HepG2 (cell line): ENCODE results near the gene MED22. TPM values are rescaled to one million over a fixed set of nuclear protein-coding genes. Genes with fewer than 3 reads are reported as not detected.

ENCODE experiments used
- ATAC-seq: fragments of 200-7000 bp; cut with Tn5 transposase; 3 replicates; pipeline ENCODE4 v1.9.1; 2020; ENCODE audit warnings: mild to moderate bottlenecking, moderate library complexity
- Bru-seq: library from RNA; stranded (reverse); fragments of 400-500 nt; gene quantifications from one replicate; lab custom pipeline; 2021; lab: Mats Ljungman, UMichigan
- BruChase-seq, 2 experiments: library from RNA; stranded (reverse); fragments of 400-500 nt; gene quantifications; one replicate each; lab custom pipeline; 2021; lab: Mats Ljungman, UMichigan
- BruUV-seq: library from RNA; stranded (reverse); fragments of 400-500 nt; replicated peaks from 2 replicates; lab custom pipeline; 2021; lab: Mats Ljungman, UMichigan
- CTCF ChIA-PET: fragments of 300-600 bp; formaldehyde crosslinking; extraction: SDS; loops from one replicate; lab custom pipeline; 2021; ENCODE audit warnings: low total read pairs, inconsistent platforms, low intra/inter-chr PET ratio; lab: Yijun Ruan, JAX
- POLR2A ChIA-PET: fragments of 350-600 bp; sonication (Branson Sonifier 250); formaldehyde crosslinking; loops from one replicate; lab custom pipeline; 2020; ENCODE audit warnings: antibody characterized with exemption, inconsistent platforms; lab: Yijun Ruan, JAX
- DNase-seq: peaks from one replicate; pipeline ENCODE4 v3.0.0-alpha.2; 2015; ENCODE audit warnings: low spot score
- FAIRE-seq: peaks from 3 replicates; lab custom pipeline; 2011; peaks lifted over from hg19 to GRCh38; lab: Jason Lieb, UNC
- H2AFZ ChIP-seq: one replicate; pipeline ENCODE4 v1.6.1; 2011; ENCODE audit warnings: low read length, inconsistent platforms
- H3K27ac ChIP-seq: fragments of 300-600 bp; 3 replicates; pipeline ENCODE4 v1.8.0; 2011; ENCODE audit warnings: mixed run types, mild to moderate bottlenecking, mixed read lengths, low read length, inconsistent platforms; ENCODE audit not compliant: insufficient read depth; ENCODE audit errors: extremely low read length
- H3K27me3 ChIP-seq, 2 experiments: fragments of 200-600 bp in 1 of 2; 2 replicates in 1 of 2; 3 replicates in 1 of 2; pipeline versions ENCODE4 v1.6.0 to v1.8.0; 2011; ENCODE audit warnings: low read length in 2 of 2, mild to moderate bottlenecking in 2 of 2, moderate library complexity in 2 of 2, inconsistent platforms in 1 of 2; ENCODE audit not compliant: insufficient read depth in 2 of 2, control insufficient read depth in 1 of 2
- H3K36me3 ChIP-seq, 2 experiments: fragments of 200-600 bp in 1 of 2; replicated peaks in 1 of 2; 2 replicates in 1 of 2; 3 replicates in 1 of 2; pipeline versions ENCODE4 v1.5.1 to v1.8.0; 2011; ENCODE audit warnings: low read length in 2 of 2, inconsistent platforms in 1 of 2; ENCODE audit not compliant: insufficient read depth in 2 of 2, control insufficient read depth in 1 of 2
- H3K4me1 ChIP-seq: 2 replicates; pipeline ENCODE4 v1.5.1; 2012; ENCODE audit warnings: low read length, inconsistent platforms; ENCODE audit not compliant: insufficient read depth
- H3K4me2 ChIP-seq: 2 replicates; pipeline ENCODE4 v1.6.0; 2011; ENCODE audit warnings: low read depth, low read length, inconsistent platforms
- H3K4me3 ChIP-seq, 3 experiments: fragments of 200-600 bp in 1 of 3; sonication (generic), shearing (Covaris generic) in 1 of 3; replicated peaks in 1 of 3; 2 replicates each; pipeline ENCODE4 v1.5.1; 2011 to 2016; ENCODE audit warnings: low read length in 3 of 3, inconsistent platforms in 2 of 3, low read depth in 2 of 3, mild to moderate bottlenecking in 2 of 3, control low read depth in 1 of 3, mixed read lengths in 1 of 3; ENCODE audit not compliant: insufficient read depth in 1 of 3
- H3K79me2 ChIP-seq: one replicate; pipeline ENCODE4 v1.6.1; 2011; ENCODE audit warnings: low read length, inconsistent platforms; ENCODE audit not compliant: insufficient read depth
- H3K9ac ChIP-seq: 2 replicates; pipeline ENCODE4 v1.6.0; 2011; ENCODE audit warnings: mild to moderate bottlenecking, low read depth, low read length, inconsistent platforms; ENCODE audit not compliant: insufficient read depth
- H3K9me3 ChIP-seq: 2 replicates; pipeline ENCODE4 v1.5.1; 2012; ENCODE audit warnings: mild to moderate bottlenecking, low read length
- H4K20me1 ChIP-seq: 2 replicates; pipeline ENCODE4 v1.6.0; 2011; ENCODE audit warnings: inconsistent platforms, mild to moderate bottlenecking, low read length, moderate library complexity; ENCODE audit not compliant: insufficient read depth
- DR1 ChIP-seq: sonication (generic); formaldehyde crosslinking; IDR thresholded peaks from 2 replicates; pipeline ENCODE4 v1.8.0; 2021; ENCODE audit warnings: mild to moderate bottlenecking, missing genetic modification reagents, inconsistent platforms
- GATAD2A ChIP-seq: IDR thresholded peaks from 2 replicates; pipeline ENCODE4 v1.6.1; 2016
- GZF1 ChIP-seq: sonication (generic); formaldehyde crosslinking; IDR thresholded peaks from 2 replicates; pipeline ENCODE4 v1.5.1; 2020; ENCODE audit warnings: mild to moderate bottlenecking, missing genetic modification reagents
- HDAC1 ChIP-seq: sonication (generic); formaldehyde crosslinking; IDR thresholded peaks from 2 replicates; pipeline ENCODE4 v1.5.1; 2020; ENCODE audit warnings: mild to moderate bottlenecking, missing genetic modification reagents
- IRF2 ChIP-seq: IDR thresholded peaks from 2 replicates; pipeline ENCODE4 v1.6.1; 2018; ENCODE audit warnings: missing genetic modification reagents, missing compliant biosample characterization
- NFYC ChIP-seq: IDR thresholded peaks from 2 replicates; pipeline ENCODE4 v1.6.1; 2016; ENCODE audit warnings: missing genetic modification reagents, missing compliant biosample characterization
- TGIF2 ChIP-seq: IDR thresholded peaks from 2 replicates; pipeline ENCODE4 v1.6.1; 2016; ENCODE audit warnings: control low read depth, missing compliant biosample characterization
- ZC3H4 ChIP-seq: sonication (generic); formaldehyde crosslinking; IDR thresholded peaks from 2 replicates; pipeline ENCODE4 v1.4.0; 2020; ENCODE audit warnings: missing genetic modification reagents, borderline replicate concordance
- ZNF232 ChIP-seq: sonication (generic); formaldehyde crosslinking; IDR thresholded peaks from 2 replicates; pipeline ENCODE4 v1.4.0; 2020; ENCODE audit warnings: missing genetic modification reagents, borderline replicate concordance
- ZNF276 ChIP-seq: sonication (generic); formaldehyde crosslinking; IDR thresholded peaks from 2 replicates; pipeline ENCODE4 v1.4.0; 2020; ENCODE audit warnings: mild to moderate bottlenecking, low read depth, missing genetic modification reagents
- ZNF333 ChIP-seq: sonication (generic); formaldehyde crosslinking; IDR thresholded peaks from 2 replicates; pipeline ENCODE4 v1.4.0; 2020; ENCODE audit warnings: mild to moderate bottlenecking, missing genetic modification reagents, borderline replicate concordance
- ZNF501 ChIP-seq: sonication (generic); formaldehyde crosslinking; IDR thresholded peaks from 2 replicates; pipeline ENCODE4 v1.5.1; 2020; ENCODE audit warnings: mild to moderate bottlenecking, moderate library complexity, missing genetic modification reagents
- ZNF850 ChIP-seq: sonication (generic); formaldehyde crosslinking; conservative IDR thresholded peaks from 2 replicates; pipeline ENCODE4 v1.9.0; 2021; ENCODE audit warnings: mild to moderate bottlenecking, missing genetic modification reagents
- WGBS: methylation state at CpG from one replicate; pipeline ENCODE4 v1.1.6; 2017; ENCODE audit warnings: low lambda C conversion rate; 5-methylcytosine and 5-hydroxymethylcytosine counted together
- in situ Hi-C: cut with HindIII; loops from 2 replicates; pipeline ENCODE4 v1.10.0; 2017; ENCODE audit warnings: low pct_unique_long_range_greater_than_20kb; ENCODE audit not compliant: extremely low pct_ligation_motif_present
- intact Hi-C: fragments of 100-400 bp; cut with micrococcal nuclease; formaldehyde crosslinking; loops from one replicate; pipeline ENCODE4 v1.10.0; 2022; ENCODE audit not compliant: unreplicated experiment
- long read RNA-seq, 2 experiments: library from RNA in 1 of 2; library from polyadenylated mRNA in 1 of 2; stranded (forward) in 1 of 2; unstranded in 1 of 2; transcript quantifications; one replicate each; pipeline ENCODE4 v2.0.0, GENCODE V29; 2019 to 2022
- polyA minus RNA-seq, 3 experiments: library from RNA; depleted of rRNA, polyadenylated mRNA; stranded (reverse); fragments of >200 nt; gene quantifications; 2 replicates each; pipeline ENCODE4 v1.2.3, GENCODE V29; 2011; ENCODE audit warnings: low replicate concordance in 1 of 3
- polyA plus RNA-seq, 8 experiments: library from polyadenylated mRNA; depleted of rRNA in 3 of 8; stranded (reverse) in 7 of 8; unstranded in 1 of 8; fragments of >200 nt; fragmentation: Illumina TruSeq in 4 of 8; extraction: Trizol in 4 of 8; gene quantifications; 2 replicates each; pipeline versions ENCODE4 v1.2.1 to v1.2.3, GENCODE V29; 2011 to 2016; ENCODE audit warnings: low read depth in 4 of 8, missing spikeins in 1 of 8, mixed read lengths in 1 of 8; ENCODE audit not compliant: insufficient read depth in 1 of 8
- total RNA-seq, 5 experiments: library from RNA; depleted of rRNA; stranded (reverse); fragments of >200 nt; fragmentation: Illumina TruSeq; extraction: Trizol; gene quantifications; 2 replicates each; pipeline ENCODE4 v1.2.3, GENCODE V29; 2016; ENCODE audit warnings: low read depth in 1 of 5

The MED22 gene
- total RNA-seq (2016; rRNA removed; fragmentation: Illumina TruSeq; extraction: Trizol): 19.6 and 22.1 TPM in 2 replicates
- total RNA-seq (2016; cell fraction: cytosol; rRNA removed; fragmentation: Illumina TruSeq; extraction: Trizol; ENCODE audit: low read depth): 2.6 and 3.1 TPM in 2 replicates
- total RNA-seq (2016; cell fraction: insoluble cytoplasmic fraction; rRNA removed; fragmentation: Illumina TruSeq; extraction: Trizol): 18.8 and 21.3 TPM in 2 replicates
- 9.6 and 12.2 TPM in 2 replicates for total RNA-seq (2016; cell fraction: membrane; rRNA removed; fragmentation: Illumina TruSeq; extraction: Trizol)
- 18.2 and 20.6 TPM in 2 replicates for total RNA-seq (2016; cell fraction: nucleus; rRNA removed; fragmentation: Illumina TruSeq; extraction: Trizol)
- 15.8 and 22.2 TPM in 2 replicates for polyA plus RNA-seq (2011; rRNA removed)
- polyA plus RNA-seq (2011; cell fraction: cytosol; rRNA removed): 11.6 and 12.5 TPM in 2 replicates
- polyA plus RNA-seq (2011; cell fraction: nucleus; rRNA removed): 42.0 and 43.5 TPM in 2 replicates
- 8.8 and 10.1 TPM in 2 replicates for polyA plus RNA-seq (2012)
- polyA plus RNA-seq (2016; cell fraction: cytosol; fragmentation: Illumina TruSeq; extraction: Trizol; ENCODE audit: low read depth): 2.6 TPM in 2 replicates
- 15.7 and 15.9 TPM in 2 replicates for polyA plus RNA-seq (2016; cell fraction: insoluble cytoplasmic fraction; fragmentation: Illumina TruSeq; extraction: Trizol; ENCODE audit: low read depth)
- 7.1 and 7.7 TPM in 2 replicates for polyA plus RNA-seq (2016; cell fraction: membrane; fragmentation: Illumina TruSeq; extraction: Trizol; ENCODE audit: low read depth)
- 36.0 and 38.5 TPM in 2 replicates for polyA plus RNA-seq (2016; cell fraction: nucleus; fragmentation: Illumina TruSeq; extraction: Trizol; ENCODE audit: insufficient read depth, low read depth)
- polyA minus RNA-seq (2011; rRNA and poly(A)+ RNA removed; ENCODE audit: low replicate concordance): 27.8 and 64.6 TPM in 2 replicates
- polyA minus RNA-seq (2011; cell fraction: cytosol; rRNA and poly(A)+ RNA removed): 8.0 and 8.5 TPM in 2 replicates
- polyA minus RNA-seq (2011; cell fraction: nucleus; rRNA and poly(A)+ RNA removed): 12.1 and 16.8 TPM in 2 replicates
- Bru-seq, nascent RNA: percentile 70 among the genes with signal in this experiment
- percentile 77 among the genes with signal in this experiment for BruChase-seq, experiment 1, labeled RNA remaining after a 6-hour chase
- BruChase-seq, experiment 2, labeled RNA remaining after a 2-hour chase: percentile 81 among the genes with signal in this experiment
- long read RNA-seq, experiment 1, partial matches to known transcripts: 0 of 10 reads
- long read RNA-seq, experiment 1, other reads (novel, unspliced or antisense): 6 of 10 reads
- long read RNA-seq, experiment 2, transcript MED22-209 (4 exons, 3,867 nt): major isoform, 20 of 42 reads
- long read RNA-seq, experiment 2, partial matches to known transcripts: 21 of 42 reads
- long read RNA-seq, experiment 2, other reads (novel, unspliced or antisense): 0 of 42 reads

- Histone ChIP-seq H3K9ac (peak within 1 kb of the TSS; percentile 99), H3K79me2 (peaks cover 34% of the 10 kb centered on the region), H3K27ac (peak within 1 kb of the TSS; percentile 97), H3K4me3 (peak within 1 kb of the TSS; percentile 82 to 100 (median 97)), H3K4me2 (peak within 1 kb of the TSS; percentile 97), H3K27me3 (no peaks in the 10 kb centered on the region; a peak in 1 of 5 replicates), H3K9me3 (no peaks in the 10 kb centered on the region), H3K4me1 (peaks cover 29% of the 10 kb centered on the region), H4K20me1 (peaks cover 19% of the 10 kb centered on the region), H3K36me3 (peaks cover 20 to 65% of the 10 kb centered on the region in 2 experiments), H2AFZ (no peak within 1 kb of the TSS)
- POLR2A ChIA-PET: interaction anchor here (0.6 to 2.6 kb wide), 26 partner anchors 8 to 366 kb away, joined by 3 to 22 read pairs (median 5); partner anchors contain the start of genes ADAMTS13, CACFD1, REXO4 and SLC2A6
- CTCF ChIA-PET: no interaction called here
- FAIRE-seq: peak; percentile 85
- no TSS peak for BruUV-seq
- peak; percentile 94 for DNase-seq
- WGBS: under 1% methylated on average over 31 of the region's 64 CpGs
- in situ Hi-C loops (no loop called here), intact Hi-C loops (no loop called here)
- peak; percentile 73 for ATAC-seq
- TF ChIP-seq NFYC (CRISPR knock-in tag) (no peak; the same call in 1 of the 2 replicates), ZC3H4 (CRISPR knock-in tag) (peak; percentile 63; the same call in 1 of the 2 replicates), ZNF850 (CRISPR knock-in tag) (no peak), DR1 (CRISPR knock-in tag) (peak; percentile 99), TGIF2 (CRISPR knock-in tag) (peak; percentile 56; the same call in 1 of the 2 replicates), ZNF232 (CRISPR knock-in tag) (peak; percentile 84; the same call in 1 of the 2 replicates), GATAD2A (0 out of 2 replicates have a peak, but pooled peaks have one; percentile 30), IRF2 (CRISPR knock-in tag) (peak; percentile 87), ZNF501 (peak; percentile 95), GZF1 (peak; percentile 75; the same call in 1 of the 2 replicates), ZNF276 (CRISPR knock-in tag) (peak; percentile 57; the same call in 1 of the 2 replicates), ZNF333 (CRISPR knock-in tag) (peak; percentile 26; the same call in 1 of the 2 replicates), HDAC1 (CRISPR knock-in tag) (peak; percentile 70)
Measured at GRCh38 chr9:133347985-133348717, at the start of gene MED22, which contains the start of gene RPL7A. Gene MED22 (minus strand): TSS chr9:133348131. CDS start chr9:133346662, 1,469 bp downstream. Gene RPL7A (plus strand): TSS chr9:133348218. CDS start chr9:133348244, 26 bp downstream.
